Right kidney (tissue), 1 donor: ENCODE data around the gene SLC2A1.
A peak's percentile ranks its signal among the peaks of the same experiment; 100 is the strongest.
"Not testable (repeated sequence)": the region's sequence is repeated elsewhere in the genome, so short reads cannot be mapped to it uniquely, and the experiment has no call there.

Experiments used
- DNase-seq: peaks from one replicate; pipeline ENCODE4 v3.0.0-alpha.2; 2016

Gene SLC2A1

DNA sequence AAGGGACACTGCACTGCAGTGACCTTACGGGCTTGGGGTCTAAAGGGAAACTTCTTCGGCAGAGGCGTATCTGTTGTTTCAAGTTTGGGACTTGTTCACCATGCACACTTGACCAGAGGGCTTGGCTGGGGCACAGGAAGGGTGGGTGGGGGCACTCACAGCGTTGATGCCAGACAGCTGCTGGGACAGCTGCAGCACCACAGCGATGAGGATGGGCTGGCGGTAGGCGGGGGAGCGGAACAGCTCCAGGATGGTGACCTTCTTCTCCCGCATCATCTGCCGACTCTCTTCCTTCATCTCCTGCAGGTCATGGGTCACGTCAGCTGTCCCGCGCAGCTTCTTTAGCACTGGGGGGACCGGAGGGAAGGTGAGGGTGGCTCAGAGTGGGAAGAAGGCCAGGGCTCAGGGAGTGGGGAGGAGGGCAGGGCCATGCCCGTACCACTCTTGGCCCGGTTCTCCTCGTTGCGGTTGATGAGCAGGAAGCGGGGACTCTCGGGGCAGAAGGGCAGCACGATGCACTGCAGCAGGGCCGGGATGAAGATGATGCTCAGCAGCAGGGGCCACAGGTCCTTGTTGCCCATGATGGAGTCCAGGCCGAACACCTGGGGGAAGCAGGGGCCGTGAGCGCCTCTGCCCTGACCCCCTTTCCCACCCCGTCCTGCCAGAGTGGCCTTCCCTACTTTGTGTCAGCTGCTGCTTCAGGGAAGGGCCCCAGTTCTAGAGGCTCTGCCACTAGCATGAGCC, 29.1 kb downstream of the SLC2A1 start:
- no peak for DNase-seq

DNA sequence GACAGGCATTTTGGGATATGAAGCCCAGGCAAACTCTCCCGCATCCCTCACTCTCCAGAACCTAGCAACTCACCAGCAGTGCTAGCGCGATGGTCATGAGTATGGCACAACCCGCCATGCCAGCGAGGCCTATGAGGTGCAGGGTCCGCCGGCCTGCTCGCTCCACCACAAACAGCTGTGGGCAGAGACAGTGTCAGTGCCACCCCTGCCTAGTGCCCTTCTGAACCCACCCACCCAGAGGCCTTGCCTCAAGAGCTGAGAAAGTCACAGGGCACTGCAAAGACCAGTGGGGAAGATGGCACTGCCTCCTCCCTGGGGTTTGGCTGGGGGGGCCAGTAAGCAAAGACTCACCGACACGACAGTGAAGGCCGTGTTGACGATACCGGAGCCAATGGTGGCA, 29.8 kb downstream of the SLC2A1 start:
- no peak for DNase-seq

DNA sequence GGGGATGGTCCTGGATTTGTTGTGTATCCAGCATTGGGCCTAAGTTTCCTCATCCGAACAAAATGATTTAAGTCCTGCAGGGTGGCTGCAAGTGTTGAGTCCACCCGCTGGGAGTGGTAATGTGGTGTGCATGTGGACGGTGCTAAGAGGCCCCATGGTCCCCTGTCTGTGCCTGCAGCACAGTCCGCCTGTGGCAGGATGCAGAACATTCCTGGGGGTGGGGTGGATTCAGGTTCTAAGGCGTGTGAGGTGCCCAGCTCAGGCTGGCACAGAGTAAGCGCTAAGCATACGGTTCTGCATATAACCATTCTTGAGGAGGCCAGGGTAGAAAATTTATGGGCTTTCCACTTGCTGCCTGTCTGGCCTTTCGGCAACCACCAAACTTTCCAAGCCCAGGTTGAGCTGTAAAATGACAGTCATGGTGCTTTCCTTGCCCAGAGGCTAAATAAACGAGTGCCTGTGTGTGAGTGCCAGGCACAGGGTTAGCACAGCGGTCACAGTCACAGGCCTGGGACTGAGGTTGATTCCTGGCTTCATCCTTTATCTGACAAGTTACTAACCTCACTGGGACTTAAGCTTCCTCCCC, 30.7 kb downstream of the SLC2A1 start:
- DNase-seq, result no peak

DNA sequence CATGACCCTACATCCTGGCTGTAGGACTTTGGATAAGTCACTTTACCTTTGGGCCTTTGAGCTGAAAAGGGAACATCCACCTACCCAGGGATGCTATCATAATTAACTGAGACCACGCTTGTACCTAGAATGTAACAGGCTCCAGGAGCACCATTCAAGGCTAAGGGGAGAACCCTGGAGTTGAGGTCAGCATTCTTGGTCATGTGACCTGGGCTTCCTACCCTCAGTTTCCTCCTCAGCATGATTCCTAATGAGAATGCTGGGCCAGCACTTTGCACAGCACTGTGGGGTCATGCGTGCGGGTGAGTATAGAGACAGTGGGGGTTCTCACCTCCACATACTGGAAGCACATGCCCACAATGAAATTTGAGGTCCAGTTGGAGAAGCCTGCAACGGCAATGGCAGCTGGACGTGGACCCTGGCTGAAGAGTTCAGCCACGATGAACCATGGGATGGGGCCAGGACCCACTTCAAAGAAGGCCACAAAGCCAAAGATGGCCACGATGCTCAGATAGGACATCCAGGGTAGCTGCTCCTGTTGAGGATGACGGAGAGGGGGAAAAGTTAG, 31.3 kb downstream of the SLC2A1 start:
- DNase-seq, result no peak

DNA sequence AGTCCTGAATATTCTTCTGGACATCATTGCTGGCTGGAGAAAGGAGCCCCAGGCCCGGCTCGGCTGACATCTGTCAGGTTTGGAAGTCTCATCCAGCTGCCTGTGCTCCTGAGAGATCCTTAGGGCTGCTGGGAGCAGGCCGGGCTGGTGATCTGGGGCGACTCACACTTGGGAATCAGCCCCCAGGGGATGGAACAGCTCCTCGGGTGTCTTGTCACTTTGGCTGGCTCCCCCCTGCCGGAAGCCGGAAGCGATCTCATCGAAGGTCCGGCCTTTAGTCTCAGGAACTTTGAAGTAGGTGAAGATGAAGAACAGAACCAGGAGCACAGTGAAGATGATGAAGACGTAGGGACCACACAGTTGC, 31.8 kb downstream of the SLC2A1 start:
- DNase-seq, result no peak

DNA sequence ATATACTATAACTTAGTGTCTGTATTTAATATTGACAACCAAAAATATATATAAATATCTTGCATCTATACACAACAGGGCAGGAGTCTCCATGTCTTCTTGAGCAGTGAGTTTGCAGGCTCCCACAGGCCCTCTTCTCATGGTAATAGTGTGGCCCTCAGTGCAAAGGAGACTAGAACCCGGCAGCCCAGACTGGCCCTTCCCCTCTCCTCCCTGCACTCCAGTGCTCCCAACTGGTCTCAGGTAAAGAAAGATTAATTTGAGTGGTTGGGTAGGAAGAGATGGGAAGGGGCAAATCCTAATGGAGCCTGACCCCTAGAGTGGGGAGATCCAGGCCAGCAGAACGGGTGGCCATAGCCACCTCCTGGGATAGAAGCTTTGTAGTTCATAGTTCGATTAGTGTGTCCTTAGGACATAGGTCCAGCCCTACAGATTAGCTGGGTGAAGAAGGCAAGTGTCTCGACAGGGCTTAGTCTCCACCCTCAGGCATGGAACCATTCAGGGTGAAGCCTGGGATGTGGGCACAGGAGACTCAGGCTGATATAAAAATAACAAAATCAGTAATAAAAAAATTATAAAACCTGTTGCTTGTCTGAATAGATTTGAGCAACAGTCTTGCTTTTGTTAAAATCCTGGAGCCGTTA, 32.3 kb downstream of the SLC2A1 start:
- DNase-seq, result no peak

DNA sequence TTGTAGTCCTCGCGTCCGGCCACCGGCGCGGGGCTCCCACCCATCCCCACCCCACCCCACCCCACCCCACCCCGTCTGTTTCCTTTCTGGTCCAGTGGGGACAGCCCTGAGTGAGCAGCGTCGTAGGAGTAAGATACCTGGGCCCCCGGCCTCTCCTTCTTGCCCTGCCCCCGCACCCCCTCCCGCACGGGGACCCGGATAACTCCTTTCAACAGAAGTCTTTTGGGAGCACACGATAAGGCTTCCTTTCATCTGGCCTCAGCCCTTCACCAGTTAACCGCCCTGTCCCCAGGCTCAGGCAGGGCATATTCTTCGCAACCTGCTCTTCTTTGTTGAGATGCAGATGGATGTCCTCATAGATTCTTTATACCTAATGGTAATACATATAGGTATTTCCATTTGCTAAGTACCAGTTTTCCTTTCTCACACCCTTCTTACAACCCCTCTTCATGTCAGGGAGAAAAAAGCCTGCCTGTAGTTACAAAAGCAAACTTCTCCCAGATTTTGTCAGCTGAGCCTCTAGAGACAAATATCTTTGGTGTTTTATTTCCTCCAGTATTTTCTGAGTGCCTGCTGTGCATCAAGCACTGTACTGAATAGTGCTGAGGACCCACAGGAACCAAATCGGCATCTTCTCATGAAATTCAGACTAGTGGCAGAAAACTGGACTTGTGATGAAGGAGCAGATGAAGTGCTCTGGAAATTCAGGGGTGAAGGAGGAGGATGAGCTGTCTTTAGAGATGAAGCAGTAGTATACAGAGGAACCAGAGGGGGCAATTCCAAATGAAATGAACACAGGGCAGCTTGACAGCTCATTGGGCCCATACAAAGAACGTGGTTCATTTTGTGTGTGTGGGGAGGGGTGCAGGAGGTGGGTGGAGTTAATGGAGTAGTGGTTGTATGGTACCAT, 33.6 kb downstream of the SLC2A1 start:
- DNase-seq, result peak; percentile 31

DNA sequence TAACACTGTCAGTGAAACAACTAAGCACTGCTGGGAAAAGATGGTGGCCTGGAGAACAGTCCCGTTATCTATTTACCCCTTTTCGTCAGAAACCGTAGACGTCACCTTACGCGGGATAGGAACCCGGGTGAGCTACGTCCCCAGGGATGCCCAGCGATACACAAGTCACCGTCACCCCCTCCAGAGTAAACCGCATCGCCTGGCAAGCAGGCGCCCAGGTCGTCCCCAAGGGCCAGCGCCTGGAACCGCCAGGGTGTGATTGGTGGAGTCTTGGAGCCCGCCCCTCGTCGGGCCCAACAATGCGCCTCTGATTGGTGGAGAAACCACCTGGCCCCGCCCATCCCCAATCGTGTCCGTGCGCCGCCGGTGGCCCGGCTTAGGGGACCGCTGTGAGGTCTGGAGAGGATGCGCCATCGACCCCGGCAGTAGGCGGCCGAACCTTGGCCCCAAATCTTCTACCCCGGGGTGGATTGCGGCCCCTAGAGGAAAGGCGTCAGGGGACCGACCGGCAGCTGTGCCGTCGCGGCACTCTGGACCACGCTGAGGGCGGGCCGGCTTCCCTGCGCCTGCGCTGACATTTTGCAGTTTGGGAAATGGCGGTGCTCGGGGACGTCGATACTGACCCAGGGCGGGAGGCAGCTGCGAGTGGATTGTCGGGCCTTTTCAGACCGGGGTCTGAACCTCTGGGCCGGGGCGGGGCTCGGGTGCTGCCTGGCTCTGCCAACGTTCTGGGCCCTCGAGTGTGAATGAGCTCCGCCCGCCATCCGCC, 34.4 kb downstream of the SLC2A1 start:
- DNase-seq, result peak; percentile 98

DNA sequence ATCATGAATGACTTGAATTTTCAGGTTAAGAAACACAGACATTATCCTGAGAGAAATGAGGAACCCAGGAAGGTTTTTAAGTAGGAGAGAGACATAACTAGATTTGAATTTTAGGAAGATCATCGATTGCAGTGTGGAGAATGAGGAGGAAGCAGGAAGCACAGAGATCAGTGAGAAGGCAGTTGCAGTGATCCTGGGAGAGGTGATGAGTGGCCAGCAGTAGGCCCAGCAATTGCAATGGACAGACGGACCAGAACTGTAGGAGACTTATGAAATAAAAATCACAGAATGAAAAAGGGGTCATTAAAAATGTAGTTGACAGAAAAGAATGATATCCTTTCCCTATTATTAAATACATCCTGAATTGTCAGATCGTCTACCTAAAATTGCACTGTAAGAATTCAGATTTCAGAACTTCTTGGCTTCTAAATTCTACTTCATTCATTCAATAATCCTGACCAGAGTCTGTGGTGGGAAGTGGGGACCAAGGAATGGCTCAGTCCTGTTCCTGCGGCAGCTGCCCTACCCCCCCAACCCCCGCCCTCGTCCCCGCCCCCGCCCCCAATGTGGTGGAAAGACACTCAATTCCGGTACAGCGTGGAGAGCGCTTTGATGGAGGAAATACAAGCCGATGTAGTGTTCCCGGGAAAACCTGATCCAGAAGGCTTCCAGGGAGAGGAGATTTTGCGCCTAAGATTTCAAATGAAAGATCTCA, 35.1 kb downstream of the SLC2A1 start:
- peak; percentile 26 for DNase-seq

DNA sequence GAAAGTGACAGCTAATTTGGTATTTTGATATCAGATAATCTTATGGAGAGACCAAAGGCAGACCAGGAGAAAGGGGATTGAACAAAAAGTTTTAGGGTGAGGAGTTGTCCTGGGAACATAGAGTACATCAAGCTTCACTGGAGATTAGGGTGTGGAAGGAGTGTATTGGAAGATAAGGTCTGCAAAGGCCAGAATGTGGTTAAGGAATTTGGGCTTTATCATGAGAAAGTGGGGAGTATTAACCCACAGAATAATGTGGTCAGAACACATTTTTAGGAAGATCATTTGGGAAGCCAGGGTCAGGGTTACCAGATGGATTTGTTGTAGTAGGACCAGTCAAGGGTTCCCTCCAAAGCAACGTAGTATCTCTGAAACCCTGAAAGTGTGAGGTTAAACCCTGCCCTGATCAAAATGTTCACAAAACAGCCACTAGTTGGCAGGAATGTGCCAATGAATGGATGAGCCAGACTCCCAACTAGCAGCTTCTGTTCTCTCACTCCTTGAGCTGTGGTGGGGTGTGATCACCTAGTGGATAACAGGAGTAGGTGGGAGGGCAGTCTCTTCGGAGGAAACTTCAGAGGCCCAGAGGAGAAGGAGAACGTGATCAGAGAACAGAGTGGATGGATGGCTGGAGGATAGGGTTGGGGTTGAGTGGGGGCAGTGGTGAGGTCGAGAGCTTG, 35.8 kb downstream of the SLC2A1 start:
- peak; percentile 41 for DNase-seq

DNA sequence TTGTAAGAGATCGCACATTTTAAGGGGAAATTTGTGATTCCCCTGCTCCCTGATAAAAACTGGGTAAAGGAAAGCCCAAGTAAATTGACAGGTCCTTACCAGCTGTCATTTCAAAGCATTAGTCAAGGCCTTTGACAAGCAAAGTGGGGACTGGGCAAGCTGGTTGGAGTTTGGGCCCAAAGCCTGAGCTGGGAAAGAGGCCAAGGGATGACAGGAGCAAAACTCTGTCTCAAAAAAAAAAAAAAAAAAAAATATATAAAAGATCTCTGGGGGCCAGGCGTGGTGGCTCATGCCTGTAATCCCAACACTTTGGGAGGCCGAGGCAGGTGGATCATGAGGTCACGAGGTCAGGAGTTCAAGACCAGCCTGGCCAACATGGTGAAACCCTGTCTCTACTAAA, 36.9 kb downstream of the SLC2A1 start:
- DNase-seq, result no peak

DNA sequence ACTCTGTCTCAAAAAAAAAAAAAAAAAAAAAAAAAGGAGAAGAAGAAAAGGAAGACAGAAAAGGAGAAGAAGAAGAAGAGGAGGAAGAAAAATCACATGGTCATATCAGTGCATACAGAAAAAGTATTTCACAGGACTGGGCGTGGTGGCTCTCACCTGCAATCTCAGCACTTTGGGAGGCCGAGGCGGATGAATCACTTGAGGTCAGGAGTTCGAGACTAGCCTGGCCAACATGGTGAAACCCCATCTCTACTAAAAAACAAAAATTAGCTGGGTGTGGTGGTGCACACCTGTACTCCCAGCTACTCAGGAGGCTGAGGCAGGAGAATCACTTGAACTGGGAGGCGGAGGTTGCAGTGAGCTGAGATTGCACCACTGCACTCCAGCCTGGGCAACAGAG, 39.0 kb downstream of the SLC2A1 start:
- DNase-seq, result not testable (repeated sequence)

DNA sequence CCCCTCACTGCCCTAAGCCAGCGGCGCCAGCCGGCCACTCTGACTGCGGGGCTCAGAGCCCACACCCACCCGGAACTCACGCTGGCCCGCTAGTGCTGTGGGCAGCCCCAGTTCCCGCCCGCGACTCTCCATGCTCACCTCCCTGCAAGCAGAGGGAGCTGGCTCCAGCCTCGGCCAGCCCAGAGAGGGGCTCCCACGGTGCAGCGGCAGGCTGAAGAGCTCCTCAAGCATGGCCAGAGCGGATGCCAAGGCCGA, 41.5 kb downstream of the SLC2A1 start:
- no peak for DNase-seq

DNA sequence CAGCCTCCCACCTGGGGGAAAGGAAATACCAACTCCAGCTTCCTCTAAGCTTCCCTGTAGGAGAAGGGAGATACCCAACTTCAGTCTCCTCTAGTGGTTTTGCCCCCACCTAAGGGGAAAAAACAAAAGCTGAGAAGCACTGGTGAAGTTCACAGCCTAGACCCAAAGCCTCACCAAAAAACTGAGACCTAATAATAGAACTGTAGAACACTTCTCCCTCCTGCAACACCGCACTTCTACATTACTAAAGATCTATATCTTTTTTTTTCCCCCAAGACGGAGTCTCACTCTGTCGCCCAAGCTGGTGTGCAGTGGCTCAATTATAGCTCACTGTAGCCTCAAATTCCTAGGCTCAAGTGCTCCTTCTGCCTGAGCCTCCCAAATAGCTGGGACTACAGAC, 43.2 kb downstream of the SLC2A1 start:
- DNase-seq, result no peak

DNA sequence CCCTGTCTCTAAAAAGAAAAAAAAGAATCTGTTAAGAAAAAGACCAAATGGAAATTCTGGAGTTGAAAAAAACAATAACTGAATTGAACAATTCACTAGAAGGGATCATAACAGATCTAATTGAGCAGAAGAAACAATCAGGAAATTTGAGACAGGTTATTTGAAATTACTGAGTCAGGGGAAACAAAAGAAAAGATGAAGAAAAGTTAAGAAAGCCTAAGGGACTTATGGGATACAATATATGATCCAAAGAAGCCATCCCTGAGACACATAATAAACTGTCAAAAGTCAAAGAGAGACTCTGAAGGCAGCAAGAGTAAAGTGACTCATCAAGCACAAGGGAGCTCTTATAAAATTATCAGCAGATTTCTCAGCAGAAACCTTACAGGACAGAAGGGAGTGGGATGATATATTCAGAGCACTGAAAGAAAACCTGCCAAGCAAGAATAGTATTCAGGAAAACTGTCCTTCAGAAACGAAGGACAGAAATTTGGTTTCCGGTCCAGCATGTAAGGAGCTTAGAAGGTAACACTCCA, 44.5 kb downstream of the SLC2A1 start:
- no peak for DNase-seq

DNA sequence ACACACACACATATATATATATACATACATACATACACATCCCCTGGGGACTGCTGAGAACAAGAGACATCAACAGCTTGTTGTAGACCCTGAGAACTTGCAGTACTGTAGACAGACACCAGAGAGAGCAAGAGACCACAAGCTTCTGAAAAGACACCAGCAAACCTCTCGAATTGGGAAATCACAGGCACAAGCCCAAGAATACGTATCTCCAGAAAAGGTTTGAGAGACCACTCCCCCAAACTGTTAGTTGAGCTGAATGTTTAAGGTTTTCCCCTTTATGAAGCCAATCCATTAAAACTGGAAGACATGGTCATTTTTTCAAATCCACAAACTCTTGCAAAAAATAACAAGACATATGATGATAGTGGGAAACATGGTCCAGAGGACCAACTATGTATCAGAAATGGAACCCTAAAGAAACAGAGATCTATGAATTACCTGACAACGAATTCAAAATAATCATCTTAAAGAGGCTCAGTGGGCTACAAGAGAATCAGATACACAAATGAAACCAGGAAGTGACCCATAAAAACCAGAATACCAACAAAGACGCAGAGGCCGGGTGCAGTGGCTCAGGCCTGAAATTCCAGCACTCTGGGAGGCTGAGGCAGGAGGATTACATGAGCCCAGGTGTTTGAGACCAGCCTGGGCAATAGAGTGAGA, 45.1 kb downstream of the SLC2A1 start:
- DNase-seq, result no peak

DNA sequence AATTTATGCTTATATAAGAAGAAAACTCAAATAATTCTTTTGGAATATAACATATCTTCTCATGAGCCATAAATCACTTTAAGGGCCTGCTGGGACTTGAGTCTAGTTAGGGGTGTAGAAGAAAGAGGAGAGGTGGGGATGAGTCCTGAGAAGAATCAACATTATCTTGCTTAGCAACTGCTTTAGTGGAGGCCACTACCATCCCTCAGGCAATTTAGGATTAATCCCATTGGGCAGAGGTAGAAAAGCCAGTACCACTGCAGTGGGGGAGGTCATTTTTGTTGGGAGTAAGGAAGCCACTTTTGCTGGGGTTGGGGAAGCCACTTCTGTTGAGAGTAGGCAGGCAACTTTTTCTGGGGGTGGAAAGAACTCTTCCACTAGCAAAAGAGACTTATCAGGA, 47.7 kb downstream of the SLC2A1 start:
- DNase-seq, result no peak

DNA sequence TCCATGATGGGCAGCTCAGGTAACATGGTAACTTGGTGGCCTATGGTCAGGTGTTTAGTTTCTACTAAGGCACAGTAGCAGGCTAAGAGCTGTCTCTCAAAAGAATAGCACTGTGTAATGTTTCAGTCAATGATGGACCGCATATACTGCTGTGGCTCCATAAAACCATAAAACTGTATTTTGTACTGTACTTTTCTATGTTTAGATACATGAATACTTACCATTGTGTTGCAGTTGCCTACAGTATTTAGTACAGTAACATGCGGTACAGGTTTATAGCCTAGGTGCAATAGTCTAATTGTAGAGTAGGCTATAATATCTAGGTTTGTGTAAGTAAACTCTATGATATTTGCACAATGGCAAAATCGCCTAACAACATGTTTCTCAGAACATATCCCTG, 50.6 kb downstream of the SLC2A1 start:
- DNase-seq, result no peak

DNA sequence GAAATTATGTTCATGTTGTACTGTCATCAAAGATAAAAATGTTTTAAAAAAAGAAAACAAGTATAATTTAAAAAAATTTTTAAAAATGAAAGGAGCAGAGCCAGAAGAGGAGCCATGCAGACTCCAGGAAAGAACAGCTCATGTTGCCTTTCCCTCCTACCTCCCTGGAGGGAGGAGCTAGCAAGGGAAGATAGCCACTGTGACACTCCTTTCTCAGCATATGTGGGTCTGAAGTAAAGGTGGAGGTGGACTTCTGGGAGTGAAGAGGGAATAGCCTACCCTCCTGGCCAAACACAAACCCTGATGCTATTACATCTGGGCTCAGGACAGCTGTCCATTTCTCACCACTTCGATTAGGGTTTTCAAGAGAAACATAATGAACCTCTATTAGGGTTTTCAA, 54.2 kb downstream of the SLC2A1 start:
- no peak for DNase-seq

DNA sequence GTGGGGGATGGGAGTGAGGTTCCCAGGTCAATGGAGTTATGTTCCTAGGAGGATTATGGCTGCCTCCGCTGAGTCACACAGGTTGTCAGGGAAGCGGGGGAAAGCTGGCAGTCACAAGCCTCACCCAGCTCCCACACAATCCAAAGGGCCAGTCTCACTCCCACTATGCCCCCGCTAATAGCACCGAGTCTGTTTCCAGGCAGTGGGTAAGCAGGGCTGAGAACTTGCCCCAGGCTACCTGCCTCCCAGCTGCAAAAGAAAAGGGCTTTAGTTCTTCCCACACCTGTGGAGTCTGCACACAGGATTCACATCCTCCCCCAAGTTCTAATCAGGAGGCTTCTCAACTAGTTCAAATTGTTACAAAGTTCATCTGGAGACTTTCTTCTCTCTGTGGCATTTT, 58.7 kb downstream of the SLC2A1 start:
- not testable (repeated sequence) for DNase-seq
